GM18873 (cell line): ENCODE measurements around the gene CYP2C8.
"Not testable (repeated sequence)": the region's sequence is repeated elsewhere in the genome, so short reads cannot be mapped to it uniquely, and the experiment has no call there.

Experiments used
- ATAC-seq: cut with Tn5 transposase; IDR thresholded peaks from one replicate; pipeline ENCODE4 v1.9.1; 2021; ENCODE audit warnings: mild to moderate bottlenecking, moderate library complexity, moderate number of reproducible peaks; ENCODE audit not compliant: unreplicated experiment, low FRiP score

The CYP2C8 gene

GRCh38 chr10:95069286-95069685, at the start of gene CYP2C8:
Gene CYP2C8, minus strand, starts transcription at chr10:95069497. Its CDS starts 95 bp downstream, at chr10:95069402.
- no peak for ATAC-seq

GRCh38 chr10:95116869-95117269, 47.6 kb upstream of the CYP2C8 start:
- no peak for ATAC-seq

GRCh38 chr10:95110823-95111222, 41.5 kb upstream of the CYP2C8 start:
- not testable (repeated sequence) for ATAC-seq

- no peak for ATAC-seq
Observed at GRCh38 chr10:95097805-95098204, 28.5 kb upstream of the CYP2C8 start.

- no peak for ATAC-seq
Observed at GRCh38 chr10:95096143-95096542, 26.8 kb upstream of the CYP2C8 start.

- not testable (repeated sequence) for ATAC-seq
Observed at GRCh38 chr10:95079626-95080025, 10.3 kb upstream of the CYP2C8 start.

- ATAC-seq: no peak
Observed at GRCh38 chr10:95077556-95077955, 8.3 kb upstream of the CYP2C8 start.

- ATAC-seq: no peak
Observed at GRCh38 chr10:95071107-95071660, 1.9 kb upstream of the CYP2C8 start.

- not testable (repeated sequence) for ATAC-seq
Observed at GRCh38 chr10:95064125-95064524, 5.2 kb downstream of the CYP2C8 start.

- ATAC-seq: no peak
Observed at GRCh38 chr10:95056744-95057363, 12.4 kb downstream of the CYP2C8 start.

- no peak for ATAC-seq
Observed at GRCh38 chr10:95049919-95050318, 19.4 kb downstream of the CYP2C8 start.

- no peak for ATAC-seq
Observed at GRCh38 chr10:95048206-95048605, 21.1 kb downstream of the CYP2C8 start.

- no peak for ATAC-seq
Observed at GRCh38 chr10:95039281-95039680, 30.0 kb downstream of the CYP2C8 start.

GRCh38 chr10:95035332-95036295, 33.7 kb downstream of the CYP2C8 start:
- ATAC-seq: no peak

- no peak for ATAC-seq
Observed at GRCh38 chr10:95034401-95034800, 34.9 kb downstream of the CYP2C8 start.

- no peak for ATAC-seq
Observed at GRCh38 chr10:95031656-95032055, 37.6 kb downstream of the CYP2C8 start.

GRCh38 chr10:95026461-95026860, 42.8 kb downstream of the CYP2C8 start:
- ATAC-seq: no peak

- ATAC-seq: no peak
Observed at GRCh38 chr10:94997741-94998174, 71.5 kb downstream of the CYP2C8 start.

GRCh38 chr10:94992811-94993210, 76.5 kb downstream of the CYP2C8 start:
- ATAC-seq: no peak

GRCh38 chr10:94991243-94991888, 77.9 kb downstream of the CYP2C8 start:
- ATAC-seq: no peak

GRCh38 chr10:94989192-94989591, 80.1 kb downstream of the CYP2C8 start:
- ATAC-seq: no peak
